ENCODE measurements around the gene SGMS1. TPM values are rescaled to one million over a fixed set of nuclear protein-coding genes. Genes with fewer than 3 reads are reported as not detected.

SGMS1 gene
- total and polyA plus RNA-seq, 2 donors (not counting 1 experiment from before 2014, with no cell fraction given): 10.0 to 43.5 TPM

GRCh38 chr10:50280049-50280841 lies 343.5 kb downstream of the SGMS1 start:
- H4K20me1 ChIP-seq (ENCODE audit: control insufficient read depth, insufficient read depth, low read length, poor library complexity, severe bottlenecking): no peaks in the 10 kb centered on the region
- H3K4me3 Mint-ChIP-seq: no peak overlapping the region
- DNase-seq (no peak), ATAC-seq (ENCODE audit: low read depth) (no peak)
- H3K4me1 ChIP-seq (ENCODE audit: control insufficient read depth in 2 of 2, insufficient read depth in 2 of 2, low read length in 2 of 2): no peaks in the 10 kb centered on the region
- no peaks in the 10 kb centered on the region for H3K9me3 Mint-ChIP-seq (ENCODE audit: insufficient read depth)
- no peaks in the 10 kb centered on the region for H3K4me1 Mint-ChIP-seq
- H3K9ac ChIP-seq (ENCODE audit: low read length): no peak overlapping the region
- peaks cover 58% of the 10 kb centered on the region for H3K27me3 Mint-ChIP-seq
- H3K4me2 ChIP-seq (replicated peaks; ENCODE audit: low read depth, low read length, poor library complexity, severe bottlenecking): no peak overlapping the region
- H3K27ac ChIP-seq (ENCODE audit: low read length in 2 of 2): no peak overlapping the region
- 83% methylated on average over 3 of the region's 5 CpGs for WGBS (ENCODE audit: insufficient coverage)
- peaks cover 0 to 3% (median 0%) of the 10 kb centered on the region in 3 donors for H3K9me3 ChIP-seq (ENCODE audit: control extremely low read depth in 1 of 3, control insufficient read depth in 2 of 3, insufficient read depth in 1 of 3, low read length in 2 of 3)
- intact Hi-C loops (cut with micrococcal nuclease): no loop called here
- no peaks in the 10 kb centered on the region for H3K79me2 ChIP-seq (ENCODE audit: control insufficient read depth, insufficient read depth, low read length)
- ChIA-PET POLR2A (no interaction called here), CTCF (interaction anchor here (1.5 kb wide), 1 partner anchor 20 kb away, joined by 4 read pairs; no protein-coding TSS in a partner anchor)
- H3K4me3 ChIP-seq (ENCODE audit: control extremely low read depth in 1 of 5, extremely low read depth in 1 of 5, insufficient read depth in 1 of 5, low read depth in 2 of 5, low read length in 4 of 5): no peak overlapping the region
- H3K36me3 ChIP-seq (replicated peaks in 1 of 2; ENCODE audit: control extremely low read depth in 1 of 2, control insufficient read depth in 1 of 2, extremely low read depth in 1 of 2, insufficient read depth in 2 of 2, low read length in 1 of 2): no peaks in the 10 kb centered on the region
- no peak overlapping the region for H3K27ac Mint-ChIP-seq
- H3K27me3 ChIP-seq (replicated peaks in 1 of 4; ENCODE audit: control extremely low read depth in 1 of 4, control insufficient read depth in 3 of 4, insufficient read depth in 4 of 4, low read length in 3 of 4): peaks cover 0 to 18% (median 11%) of the 10 kb centered on the region in 4 experiments
- H2AFZ ChIP-seq (ENCODE audit: insufficient read depth, low read depth, low read length, poor library complexity, severe bottlenecking): no peak overlapping the region
- TF ChIP-seq EZH2 (IDR thresholded peaks at IDR 0.05; ENCODE audit: borderline replicate concordance, insufficient read depth, low read depth, low read length, poor library complexity, severe bottlenecking): no peak
- TF ChIP-seq CTCF (IDR thresholded peaks at IDR 0.05): no peak

- intact Hi-C loops (cut with micrococcal nuclease): loop anchor here (5.0 to 10.0 kb wide), 2 partner anchors 143 to 345 kb away; partner anchors contain the start of gene SGMS1
- Histone ChIP-seq H3K9ac (ENCODE audit: low read length) (no peak overlapping the region), H3K27ac (ENCODE audit: low read length in 2 of 2) (no peak overlapping the region), H3K79me2 (ENCODE audit: control insufficient read depth, insufficient read depth, low read length) (no peaks in the 10 kb centered on the region), H3K4me2 (replicated peaks; ENCODE audit: low read depth, low read length, poor library complexity, severe bottlenecking) (no peak overlapping the region), H3K36me3 (replicated peaks in 1 of 2; ENCODE audit: control extremely low read depth in 1 of 2, control insufficient read depth in 1 of 2, extremely low read depth in 1 of 2, insufficient read depth in 2 of 2, low read length in 1 of 2) (no peaks in the 10 kb centered on the region), H2AFZ (ENCODE audit: insufficient read depth, low read depth, low read length, poor library complexity, severe bottlenecking) (no peak overlapping the region), H3K4me1 (ENCODE audit: control insufficient read depth in 2 of 2, insufficient read depth in 2 of 2, low read length in 2 of 2) (no peaks in the 10 kb centered on the region), H4K20me1 (ENCODE audit: control insufficient read depth, insufficient read depth, low read length, poor library complexity, severe bottlenecking) (no peaks in the 10 kb centered on the region), H3K4me3 (ENCODE audit: control extremely low read depth in 1 of 5, extremely low read depth in 1 of 5, insufficient read depth in 1 of 5, low read depth in 2 of 5, low read length in 4 of 5) (no peak overlapping the region), H3K27me3 (replicated peaks in 1 of 4; ENCODE audit: control extremely low read depth in 1 of 4, control insufficient read depth in 3 of 4, insufficient read depth in 4 of 4, low read length in 3 of 4) (peaks cover 0 to 18% (median 11%) of the 10 kb centered on the region in 4 experiments), H3K9me3 (ENCODE audit: control extremely low read depth in 1 of 3, control insufficient read depth in 2 of 3, insufficient read depth in 1 of 3, low read length in 2 of 3) (peaks cover 0 to 3% (median 0%) of the 10 kb centered on the region in 3 donors)
- DNase-seq (no peak), ATAC-seq (ENCODE audit: low read depth) (no peak)
- CTCF ChIA-PET: interaction anchor here (1.5 kb wide), 1 partner anchor 19 kb away, joined by 4 read pairs; no protein-coding TSS in a partner anchor
- Mint-ChIP-seq H3K4me1 (no peaks in the 10 kb centered on the region), H3K9me3 (ENCODE audit: insufficient read depth) (no peaks in the 10 kb centered on the region), H3K27ac (no peak overlapping the region), H3K4me3 (no peak overlapping the region), H3K27me3 (peaks cover 58% of the 10 kb centered on the region)
- TF ChIP-seq EZH2 (IDR thresholded peaks at IDR 0.05; ENCODE audit: borderline replicate concordance, insufficient read depth, low read depth, low read length, poor library complexity, severe bottlenecking): no peak
- no peak for TF ChIP-seq CTCF (IDR thresholded peaks at IDR 0.05)
- WGBS (ENCODE audit: insufficient coverage): 86% methylated on average over 4 of the region's 5 CpGs
- POLR2A ChIA-PET: no interaction called here
Observed at GRCh38 chr10:50279489-50279888, 344.3 kb downstream of the SGMS1 start.
